ENCODE data around the gene SEMA3G. TPM values are rescaled to one million over a fixed set of nuclear protein-coding genes. Genes with fewer than 3 reads are reported as not detected.

SEMA3G gene
- total and polyA plus RNA-seq, 11 donors: 11.4 to 29.0 (median 14.4) TPM

DNA sequence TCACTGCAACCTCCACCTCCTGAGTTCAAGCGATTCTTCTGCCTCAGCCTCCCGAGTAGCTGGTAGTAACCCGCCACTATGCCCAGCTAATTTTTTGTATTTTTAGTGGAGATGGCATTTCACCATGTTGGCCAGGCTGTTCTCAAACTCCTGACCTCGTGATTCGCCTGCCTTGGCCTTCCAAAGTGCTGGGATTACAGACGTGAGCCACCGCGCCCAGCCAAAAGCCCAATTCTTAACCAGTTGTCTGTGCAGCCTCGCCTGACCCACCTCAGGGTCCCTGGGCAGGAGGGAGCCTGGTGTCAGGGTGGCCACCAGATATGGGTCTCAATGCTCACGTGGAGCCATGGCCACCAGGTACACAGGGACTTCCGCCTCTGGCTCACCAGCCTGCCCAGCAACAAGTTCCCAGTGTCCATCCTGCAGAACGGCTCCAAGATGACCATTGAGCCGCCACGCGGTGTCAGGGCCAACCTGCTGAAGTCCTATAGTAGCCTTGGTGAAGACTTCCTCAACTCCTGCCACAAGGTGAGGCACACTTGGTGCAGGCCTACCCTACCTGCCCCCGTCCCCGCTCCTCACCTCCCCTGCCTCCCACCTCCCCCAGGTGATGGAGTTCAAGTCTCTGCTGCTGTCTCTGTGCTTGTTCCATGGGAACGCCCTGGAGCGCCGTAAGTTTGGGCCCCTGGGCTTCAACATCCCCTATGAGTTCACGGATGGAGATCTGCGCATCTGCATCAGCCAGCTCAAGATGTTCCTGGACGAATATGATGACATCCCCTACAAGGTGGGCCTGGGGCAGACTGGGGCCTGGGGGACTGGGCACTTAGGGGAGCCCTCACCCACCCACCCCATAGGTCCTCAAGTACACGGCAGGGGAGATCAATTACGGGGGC lies 48.6 kb downstream of the SEMA3G start:
- ATAC-seq: no peak
- Histone ChIP-seq H3K9me3 (no peaks in the 10 kb centered on the region), H3K27ac (no peak overlapping the region), H3K27me3 (no peaks in the 10 kb centered on the region), H3K4me1 (peaks cover 0 to 16% (median 2%) of the 10 kb centered on the region in 12 donors), H3K36me3 (peaks cover 0 to 52% (median 19%) of the 10 kb centered on the region in 9 donors), H3K4me3 (no peak overlapping the region)
- intact Hi-C loops (cut with DNase I): no loop called here
- 90 to 95% (median 94%) methylated on average over 20 to 25 of the region's 25 CpGs for WGBS, 4 donors
- TF ChIP-seq, protein P1, sequence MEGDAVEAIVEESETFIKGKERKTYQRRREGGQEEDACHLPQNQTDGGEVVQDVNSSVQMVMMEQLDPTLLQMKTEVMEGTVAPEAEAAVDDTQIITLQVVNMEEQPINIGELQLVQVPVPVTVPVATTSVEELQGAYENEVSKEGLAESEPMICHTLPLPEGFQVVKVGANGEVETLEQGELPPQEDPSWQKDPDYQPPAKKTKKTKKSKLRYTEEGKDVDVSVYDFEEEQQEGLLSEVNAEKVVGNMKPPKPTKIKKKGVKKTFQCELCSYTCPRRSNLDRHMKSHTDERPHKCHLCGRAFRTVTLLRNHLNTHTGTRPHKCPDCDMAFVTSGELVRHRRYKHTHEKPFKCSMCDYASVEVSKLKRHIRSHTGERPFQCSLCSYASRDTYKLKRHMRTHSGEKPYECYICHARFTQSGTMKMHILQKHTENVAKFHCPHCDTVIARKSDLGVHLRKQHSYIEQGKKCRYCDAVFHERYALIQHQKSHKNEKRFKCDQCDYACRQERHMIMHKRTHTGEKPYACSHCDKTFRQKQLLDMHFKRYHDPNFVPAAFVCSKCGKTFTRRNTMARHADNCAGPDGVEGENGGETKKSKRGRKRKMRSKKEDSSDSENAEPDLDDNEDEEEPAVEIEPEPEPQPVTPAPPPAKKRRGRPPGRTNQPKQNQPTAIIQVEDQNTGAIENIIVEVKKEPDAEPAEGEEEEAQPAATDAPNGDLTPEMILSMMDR (IDR thresholded peaks at IDR 0.05): no peak
- no peak for TF ChIP-seq POLR2A (IDR thresholded peaks at IDR 0.05)
- peak in 3 of 5 donors; percentile 14 to 33 (median 17) for DNase-seq

DNA sequence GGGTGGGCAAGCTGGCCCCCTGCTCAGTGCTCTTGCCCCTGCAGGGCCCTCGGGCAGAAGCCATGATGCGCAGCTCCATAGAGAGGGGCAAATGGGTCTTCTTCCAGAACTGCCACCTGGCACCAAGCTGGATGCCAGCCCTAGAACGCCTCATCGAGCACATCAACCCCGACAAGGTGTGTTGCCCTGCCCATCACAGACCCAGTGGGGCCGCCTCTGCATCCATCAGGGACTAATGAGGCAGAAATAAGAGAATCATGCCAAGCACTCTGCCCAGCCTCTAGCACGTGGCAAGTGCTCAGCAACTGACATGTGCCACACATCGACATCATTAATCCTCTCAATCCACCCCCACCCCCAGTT lies 49.4 kb downstream of the SEMA3G start:
- Histone ChIP-seq H3K4me3 (no peak overlapping the region), H3K27ac (no peak overlapping the region), H3K9me3 (no peaks in the 10 kb centered on the region), H3K4me1 (peaks cover 0 to 11% (median 2%) of the 10 kb centered on the region in 12 donors), H3K27me3 (no peaks in the 10 kb centered on the region), H3K36me3 (peaks cover 0 to 52% (median 14%) of the 10 kb centered on the region in 9 donors)
- DNase-seq (peak in 2 of 5 donors; percentile 19 to 51), ATAC-seq (no peak)
- intact Hi-C loops (cut with DNase I): no loop called here
- 87 to 97% (median 90%) methylated on average over 8 of the region's 8 CpGs for WGBS, 4 donors
- TF ChIP-seq POLR2A (IDR thresholded peaks at IDR 0.05): no peak
- TF ChIP-seq, protein P1 (IDR thresholded peaks at IDR 0.05): no peak

- 92 to 95% (median 93%) methylated on average over 8 to 10 of the region's 10 CpGs for WGBS, 4 donors
- no peak for TF ChIP-seq POLR2A (IDR thresholded peaks at IDR 0.05)
- TF ChIP-seq, protein P1 (IDR thresholded peaks at IDR 0.05): no peak
- Histone ChIP-seq H3K4me3 (no peak overlapping the region), H3K4me1 (peaks cover 0 to 5% (median 0%) of the 10 kb centered on the region in 12 donors), H3K27ac (no peak overlapping the region), H3K27me3 (no peaks in the 10 kb centered on the region), H3K9me3 (no peaks in the 10 kb centered on the region), H3K36me3 (peaks cover 0 to 50% (median 11%) of the 10 kb centered on the region in 9 donors)
- no peak for ATAC-seq
- peak in 2 of 5 donors; percentile 22 to 51 for DNase-seq
- intact Hi-C loops (cut with DNase I): no loop called here
These were observed 50.0 kb downstream of the SEMA3G start for GRCh38 chr3:52394751-52395502.

Measured in heart left ventricle (tissue), 16 donors.